NT2/D1 (cell line): ENCODE data around the gene HIGD1A.

Experiments
- SUZ12 ChIP-seq: IDR thresholded peaks from 2 replicates; pipeline ENCODE4 v1.6.1; 2011; ENCODE audit not compliant: insufficient read length, insufficient read depth; ENCODE audit errors: extremely low read depth
- YY1 ChIP-seq: IDR thresholded peaks from 2 replicates; pipeline ENCODE4 v1.6.1; 2011; ENCODE audit not compliant: insufficient read length, insufficient read depth

GRCh38 chr3:42822828-42823227 is 18.5 kb upstream of the HIGD1A start:
- TF ChIP-seq SUZ12 (no peak), YY1 (no peak)
